ENCODE results near the gene TECPR2.

DNA sequence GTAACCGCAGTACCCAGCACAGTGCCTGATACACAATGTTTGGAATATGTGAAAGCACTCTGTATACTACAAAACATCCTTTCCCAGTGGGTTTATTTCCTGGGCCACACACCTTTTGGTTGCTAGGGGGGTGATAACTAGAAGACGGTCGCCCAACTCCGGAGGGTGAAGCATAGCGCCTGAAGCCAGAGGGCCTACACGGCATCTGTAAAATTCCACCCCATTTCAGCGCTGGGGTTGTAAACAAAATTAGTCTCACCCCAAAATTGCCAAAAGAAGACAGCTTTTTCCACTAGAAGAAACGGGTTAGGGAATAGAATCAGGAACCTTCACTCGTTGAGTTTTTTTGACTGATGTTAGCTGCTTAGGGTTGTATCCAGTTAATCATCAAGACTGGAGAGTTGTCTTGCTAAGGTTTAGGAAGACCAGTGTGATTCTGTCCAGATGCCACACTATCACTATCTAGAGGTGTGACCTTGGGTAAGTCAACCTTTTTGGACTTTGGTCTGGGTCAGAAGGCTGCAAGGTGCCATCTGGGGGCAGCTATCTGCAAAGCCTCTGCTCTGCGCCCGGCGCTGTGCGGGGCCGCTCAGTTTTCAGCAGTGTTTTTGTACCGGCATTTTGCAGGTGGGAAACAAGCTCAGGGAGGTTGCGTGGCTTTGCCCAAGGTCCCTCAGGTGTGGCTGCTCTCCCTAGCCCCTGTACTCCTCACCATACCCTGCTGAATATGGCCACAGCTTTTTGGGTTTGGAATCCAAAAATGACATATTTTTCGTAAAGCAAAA lies 41.9 kb upstream of the TECPR2 start:
- no peak for TF ChIP-seq ZNF292 (CRISPR knock-in tag; IDR thresholded peaks at IDR 0.05; ENCODE audit: borderline replicate concordance, low read depth)
- TF ChIP-seq, protein P1, sequence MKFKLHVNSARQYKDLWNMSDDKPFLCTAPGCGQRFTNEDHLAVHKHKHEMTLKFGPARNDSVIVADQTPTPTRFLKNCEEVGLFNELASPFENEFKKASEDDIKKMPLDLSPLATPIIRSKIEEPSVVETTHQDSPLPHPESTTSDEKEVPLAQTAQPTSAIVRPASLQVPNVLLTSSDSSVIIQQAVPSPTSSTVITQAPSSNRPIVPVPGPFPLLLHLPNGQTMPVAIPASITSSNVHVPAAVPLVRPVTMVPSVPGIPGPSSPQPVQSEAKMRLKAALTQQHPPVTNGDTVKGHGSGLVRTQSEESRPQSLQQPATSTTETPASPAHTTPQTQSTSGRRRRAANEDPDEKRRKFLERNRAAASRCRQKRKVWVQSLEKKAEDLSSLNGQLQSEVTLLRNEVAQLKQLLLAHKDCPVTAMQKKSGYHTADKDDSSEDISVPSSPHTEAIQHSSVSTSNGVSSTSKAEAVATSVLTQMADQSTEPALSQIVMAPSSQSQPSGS (CRISPR knock-in tag; IDR thresholded peaks at IDR 0.05), result no peak
- TF ChIP-seq JUN (CRISPR knock-in tag; IDR thresholded peaks at IDR 0.05), result no peak
- peak; percentile 75 for TF ChIP-seq RBFOX2 (IDR thresholded peaks at IDR 0.05; ENCODE audit: low read depth, low read length)
- no peak for TF ChIP-seq ZNF776 (CRISPR knock-in tag; IDR thresholded peaks at IDR 0.05)
- TF ChIP-seq RAD21 (CRISPR knock-in tag; IDR thresholded peaks at IDR 0.05), result no peak
- TF ChIP-seq POLR2A (IDR thresholded peaks at IDR 0.05; ENCODE audit: insufficient read depth in 1 of 2, low read depth in 2 of 2, low read length in 2 of 2), result peak; percentile 65 to 83
- TF ChIP-seq, protein P2, sequence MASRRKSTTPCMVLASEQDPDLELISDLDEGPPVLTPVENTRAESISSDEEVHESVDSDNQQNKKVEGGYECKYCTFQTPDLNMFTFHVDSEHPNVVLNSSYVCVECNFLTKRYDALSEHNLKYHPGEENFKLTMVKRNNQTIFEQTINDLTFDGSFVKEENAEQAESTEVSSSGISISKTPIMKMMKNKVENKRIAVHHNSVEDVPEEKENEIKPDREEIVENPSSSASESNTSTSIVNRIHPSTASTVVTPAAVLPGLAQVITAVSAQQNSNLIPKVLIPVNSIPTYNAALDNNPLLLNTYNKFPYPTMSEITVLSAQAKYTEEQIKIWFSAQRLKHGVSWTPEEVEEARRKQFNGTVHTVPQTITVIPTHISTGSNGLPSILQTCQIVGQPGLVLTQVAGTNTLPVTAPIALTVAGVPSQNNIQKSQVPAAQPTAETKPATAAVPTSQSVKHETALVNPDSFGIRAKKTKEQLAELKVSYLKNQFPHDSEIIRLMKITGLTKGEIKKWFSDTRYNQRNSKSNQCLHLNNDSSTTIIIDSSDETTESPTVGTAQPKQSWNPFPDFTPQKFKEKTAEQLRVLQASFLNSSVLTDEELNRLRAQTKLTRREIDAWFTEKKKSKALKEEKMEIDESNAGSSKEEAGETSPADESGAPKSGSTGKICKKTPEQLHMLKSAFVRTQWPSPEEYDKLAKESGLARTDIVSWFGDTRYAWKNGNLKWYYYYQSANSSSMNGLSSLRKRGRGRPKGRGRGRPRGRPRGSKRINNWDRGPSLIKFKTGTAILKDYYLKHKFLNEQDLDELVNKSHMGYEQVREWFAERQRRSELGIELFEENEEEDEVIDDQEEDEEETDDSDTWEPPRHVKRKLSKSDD (CRISPR knock-in tag; IDR thresholded peaks at IDR 0.05; ENCODE audit: low read depth), result no peak; the same call in 1 of the 2 replicates
- no peak for TF ChIP-seq GPN1 (CRISPR knock-in tag; IDR thresholded peaks at IDR 0.05; ENCODE audit: borderline replicate concordance)
- TF ChIP-seq, protein P3, sequence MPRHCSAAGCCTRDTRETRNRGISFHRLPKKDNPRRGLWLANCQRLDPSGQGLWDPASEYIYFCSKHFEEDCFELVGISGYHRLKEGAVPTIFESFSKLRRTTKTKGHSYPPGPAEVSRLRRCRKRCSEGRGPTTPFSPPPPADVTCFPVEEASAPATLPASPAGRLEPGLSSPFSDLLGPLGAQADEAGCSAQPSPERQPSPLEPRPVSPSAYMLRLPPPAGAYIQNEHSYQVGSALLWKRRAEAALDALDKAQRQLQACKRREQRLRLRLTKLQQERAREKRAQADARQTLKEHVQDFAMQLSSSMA (CRISPR knock-in tag; IDR thresholded peaks at IDR 0.05), result no peak
